KBM-7 (cell line): ENCODE results near the gene INF2.

Source experiments
- DNase-seq: peaks from one replicate; pipeline ENCODE4 v3.0.0-alpha.2; 2015
- in situ Hi-C: fragments of 300-500 bp; cut with MboI; formaldehyde crosslinking; loops from 2 replicates; pipeline ENCODE4 v1.14.3; 2020; ENCODE audit warnings: low sequenced_read_pairs, low pct_unique_long_range_greater_than_20kb, mixed read lengths

INF2 gene

DNA sequence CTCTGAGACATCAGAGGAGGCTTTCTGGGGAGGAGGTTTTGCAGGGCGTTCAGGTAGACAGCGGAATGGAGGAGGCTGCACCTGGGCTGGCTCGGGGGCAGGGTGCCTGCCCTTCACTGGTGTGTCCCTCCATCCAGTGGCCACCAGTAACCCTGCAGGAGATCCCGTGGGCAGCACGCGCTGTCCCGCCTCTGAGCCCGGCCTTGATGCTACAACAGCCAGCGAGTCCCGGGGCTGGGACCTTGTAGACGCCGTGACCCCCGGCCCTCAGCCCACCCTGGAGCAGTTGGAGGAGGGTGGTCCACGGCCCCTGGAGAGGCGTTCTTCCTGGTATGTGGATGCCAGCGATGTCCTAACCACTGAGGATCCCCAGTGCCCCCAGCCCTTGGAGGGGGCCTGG lies 24.6 kb downstream of the INF2 start:
- no peak for DNase-seq
- in situ Hi-C loops: no loop called here

DNA sequence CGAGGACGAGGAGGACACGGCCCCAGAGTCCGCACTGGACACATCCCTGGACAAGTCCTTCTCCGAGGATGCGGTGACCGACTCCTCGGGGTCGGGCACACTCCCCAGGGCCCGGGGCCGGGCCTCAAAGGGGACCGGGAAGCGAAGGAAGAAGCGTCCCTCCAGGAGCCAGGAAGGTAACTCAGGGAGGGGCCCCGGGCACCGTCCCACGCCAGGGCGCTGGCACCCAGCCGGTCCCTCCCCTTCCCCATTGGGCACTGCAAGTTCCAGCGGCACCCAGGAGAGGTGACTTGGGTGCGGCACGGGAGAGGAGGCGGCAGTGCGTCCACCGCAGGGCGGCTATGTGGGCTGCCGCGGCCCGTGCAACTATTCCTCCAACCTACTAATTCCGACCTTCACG lies 25.3 kb downstream of the INF2 start:
- no peak for DNase-seq
- in situ Hi-C loops: no loop called here

DNA sequence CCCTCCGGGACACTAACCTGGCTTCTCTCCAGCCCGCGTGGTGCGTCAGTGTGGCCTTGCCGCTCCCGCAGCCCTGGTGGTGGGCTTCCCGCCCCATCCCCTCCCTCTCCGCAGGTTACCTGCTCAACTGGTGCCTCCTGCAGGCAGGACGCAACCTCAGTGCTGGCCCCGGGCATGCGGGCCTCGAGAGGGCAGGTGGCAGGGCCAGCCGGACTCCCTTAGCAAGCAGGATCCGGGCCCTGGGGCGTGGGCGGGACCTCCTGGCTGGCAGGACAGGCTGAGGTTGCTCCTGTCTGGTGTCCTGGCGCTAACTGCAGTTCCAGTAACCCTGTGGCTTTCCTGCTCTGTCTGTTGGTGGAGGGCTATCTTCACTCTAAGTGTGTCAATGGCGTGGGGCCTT lies 26.0 kb downstream of the INF2 start:
- in situ Hi-C loops: no loop called here
- DNase-seq: no peak

DNA sequence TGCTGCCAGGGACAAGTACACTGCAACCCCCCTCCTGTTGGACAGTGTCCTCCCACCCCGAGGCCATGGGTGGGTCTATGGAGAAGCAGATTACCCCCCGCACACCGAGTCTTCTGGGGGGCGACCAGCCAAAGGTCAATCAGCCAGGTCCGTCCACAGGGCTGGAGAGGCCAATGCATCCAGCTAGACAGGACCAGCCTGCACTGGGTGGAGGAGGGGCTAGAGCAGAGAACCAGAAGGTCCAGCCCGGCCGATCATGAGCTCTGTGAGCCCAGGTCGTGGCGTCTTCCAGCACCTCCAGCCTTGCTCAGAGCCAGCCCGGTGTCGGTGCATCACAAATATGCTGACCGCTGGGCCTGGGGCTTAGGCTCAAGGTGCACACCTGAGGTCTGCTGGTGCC lies 26.5 kb downstream of the INF2 start:
- in situ Hi-C loops: no loop called here
- no peak for DNase-seq

DNA sequence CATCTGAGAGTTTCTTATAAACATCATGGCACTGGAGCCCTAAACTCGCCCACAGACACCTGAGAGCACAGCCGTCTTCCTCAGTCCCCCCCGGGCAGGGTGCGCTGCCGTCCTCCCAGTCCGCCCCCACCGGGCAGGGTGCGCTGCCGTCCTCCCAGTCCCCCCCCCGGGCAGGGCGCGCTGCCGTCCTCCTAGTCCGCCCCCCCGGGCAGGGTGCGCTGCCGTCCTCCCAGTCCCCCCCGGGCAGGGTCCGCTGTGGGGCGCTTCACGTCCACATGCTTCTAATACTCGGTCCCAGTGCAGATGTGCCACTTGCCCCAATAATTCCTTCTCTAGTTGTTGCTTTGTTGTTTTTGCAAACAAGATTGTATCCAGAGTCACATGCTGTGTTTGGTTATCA lies 27.7 kb downstream of the INF2 start:
- DNase-seq: no peak
- in situ Hi-C loops: no loop called here

DNA sequence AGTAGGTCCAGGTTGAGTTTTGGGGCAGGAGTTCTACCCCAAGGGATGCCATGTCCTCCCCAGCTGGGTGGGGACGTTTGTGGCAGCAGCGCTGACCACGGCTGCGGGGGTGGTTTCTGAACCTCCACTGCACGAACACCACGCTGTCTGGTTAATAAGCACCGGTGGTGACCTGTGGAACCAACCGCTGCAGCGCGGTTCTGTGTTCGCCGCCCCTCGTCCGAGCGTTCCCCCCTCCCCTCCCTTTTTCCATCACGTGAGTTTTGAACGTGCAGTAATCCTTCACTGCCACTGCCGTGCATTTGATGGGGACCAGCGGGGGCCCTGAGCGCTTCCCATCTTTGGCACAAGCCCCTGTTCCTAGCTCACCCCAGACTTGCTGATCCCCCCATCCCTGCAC lies 28.2 kb downstream of the INF2 start:
- no peak for DNase-seq
- in situ Hi-C loops: no loop called here

DNA sequence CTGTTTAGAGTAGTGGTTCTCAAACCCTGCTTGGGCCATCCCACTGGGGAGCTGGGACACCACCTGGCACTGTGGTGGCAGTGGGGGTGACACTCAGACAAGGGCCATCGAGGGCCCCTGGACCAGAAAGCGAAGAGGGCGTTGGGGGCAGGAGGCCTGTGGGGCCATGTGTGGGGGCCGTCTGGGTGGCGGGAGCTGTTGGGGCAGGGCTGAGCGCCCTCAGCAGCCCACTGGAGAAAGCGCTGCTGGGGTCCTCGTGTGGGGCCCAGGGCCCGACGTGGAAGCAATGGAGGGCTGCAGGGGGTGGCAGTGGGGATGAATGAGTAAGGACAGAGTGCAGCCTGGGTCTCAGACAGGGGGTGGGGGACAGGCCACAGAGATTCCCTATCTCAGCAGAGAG lies 28.7 kb downstream of the INF2 start:
- in situ Hi-C loops: no loop called here
- DNase-seq: no peak

DNA sequence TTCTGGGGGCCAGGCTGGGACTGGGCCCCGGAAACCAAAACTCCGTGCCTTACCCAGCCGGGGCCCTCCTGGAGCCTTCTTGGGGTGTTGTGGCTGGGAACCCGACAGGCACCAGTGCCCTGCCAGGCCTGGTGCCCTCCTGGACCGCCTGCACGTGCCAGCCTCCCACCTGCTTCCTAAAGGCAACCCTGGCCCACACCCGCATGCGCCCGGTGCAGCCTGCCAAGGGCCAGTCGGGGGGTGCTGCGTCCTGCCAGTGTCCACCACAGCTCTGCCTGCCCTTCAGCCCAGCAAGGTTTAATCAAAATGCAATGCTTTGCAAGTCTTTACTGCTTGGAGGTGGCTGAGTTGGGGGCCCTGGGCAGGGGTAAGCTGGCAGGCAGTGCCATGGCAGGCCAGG lies 29.5 kb downstream of the INF2 start:
- no peak for DNase-seq
- in situ Hi-C loops: no loop called here

DNA sequence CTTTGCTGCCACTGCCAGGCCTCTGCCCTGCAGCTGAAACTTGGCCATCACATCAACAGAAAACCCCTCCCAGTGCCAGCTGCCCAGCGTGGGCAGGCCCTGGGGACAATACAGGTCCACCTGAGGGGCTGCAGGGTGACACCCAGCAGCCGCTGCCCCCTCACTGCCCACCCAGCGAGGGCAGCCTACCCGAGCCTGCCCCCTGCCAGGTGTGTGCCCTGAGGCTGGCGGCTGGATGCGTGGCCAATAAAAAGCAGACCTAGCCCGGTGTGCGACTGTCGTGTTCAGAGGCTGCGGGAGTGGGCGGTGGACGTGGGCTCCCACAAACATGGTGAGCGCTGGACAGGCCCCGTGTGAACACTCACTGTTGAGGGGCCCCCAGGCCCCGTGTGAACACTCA lies 29.9 kb downstream of the INF2 start:
- in situ Hi-C loops: no loop called here
- DNase-seq: no peak

DNA sequence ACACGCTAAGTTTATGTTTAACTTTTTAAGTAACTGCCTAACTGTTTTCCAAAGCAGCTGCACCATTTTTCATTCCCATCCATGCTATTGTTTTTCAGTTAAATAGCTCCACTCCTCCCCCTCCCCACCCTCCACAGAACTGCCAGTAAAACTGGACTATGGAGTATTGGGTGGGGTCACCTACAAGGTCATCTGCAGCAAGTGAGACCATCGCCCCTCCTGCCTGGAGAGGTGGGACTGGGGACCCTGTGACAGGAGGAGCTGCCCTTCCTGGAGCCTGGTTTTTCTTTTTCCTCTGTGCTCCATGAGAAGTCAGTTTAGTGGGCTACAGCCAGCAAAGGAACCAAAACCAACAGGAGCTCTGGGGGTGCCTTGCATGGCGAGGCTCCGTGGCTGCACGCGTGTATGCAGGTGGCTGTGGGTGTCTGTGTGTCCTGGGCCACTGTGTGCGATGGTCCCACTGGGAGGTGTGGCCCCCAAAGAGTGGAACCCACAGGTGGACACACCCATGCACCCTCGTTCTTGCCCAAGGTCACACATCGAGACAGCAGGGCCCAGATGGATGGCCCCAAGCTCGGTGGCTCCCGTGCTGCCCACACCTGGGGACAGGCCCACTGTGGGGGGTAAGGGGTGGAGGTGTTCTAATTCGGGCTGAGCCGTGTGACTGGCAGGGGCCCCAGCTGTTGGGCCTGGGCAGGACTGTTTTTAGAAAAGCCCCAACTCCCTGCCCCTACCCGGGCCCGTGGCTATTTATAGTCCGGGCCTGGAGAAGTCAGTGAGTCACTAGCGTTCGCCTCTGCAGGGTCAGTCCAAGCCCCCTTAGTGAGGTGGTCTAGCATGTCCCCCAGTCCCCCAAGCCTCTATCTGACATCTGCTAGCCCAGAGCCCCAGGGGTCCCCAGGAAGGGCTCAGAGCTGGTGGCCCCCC lies 32.4 kb downstream of the INF2 start:
- in situ Hi-C loops: no loop called here
- no peak for DNase-seq

DNA sequence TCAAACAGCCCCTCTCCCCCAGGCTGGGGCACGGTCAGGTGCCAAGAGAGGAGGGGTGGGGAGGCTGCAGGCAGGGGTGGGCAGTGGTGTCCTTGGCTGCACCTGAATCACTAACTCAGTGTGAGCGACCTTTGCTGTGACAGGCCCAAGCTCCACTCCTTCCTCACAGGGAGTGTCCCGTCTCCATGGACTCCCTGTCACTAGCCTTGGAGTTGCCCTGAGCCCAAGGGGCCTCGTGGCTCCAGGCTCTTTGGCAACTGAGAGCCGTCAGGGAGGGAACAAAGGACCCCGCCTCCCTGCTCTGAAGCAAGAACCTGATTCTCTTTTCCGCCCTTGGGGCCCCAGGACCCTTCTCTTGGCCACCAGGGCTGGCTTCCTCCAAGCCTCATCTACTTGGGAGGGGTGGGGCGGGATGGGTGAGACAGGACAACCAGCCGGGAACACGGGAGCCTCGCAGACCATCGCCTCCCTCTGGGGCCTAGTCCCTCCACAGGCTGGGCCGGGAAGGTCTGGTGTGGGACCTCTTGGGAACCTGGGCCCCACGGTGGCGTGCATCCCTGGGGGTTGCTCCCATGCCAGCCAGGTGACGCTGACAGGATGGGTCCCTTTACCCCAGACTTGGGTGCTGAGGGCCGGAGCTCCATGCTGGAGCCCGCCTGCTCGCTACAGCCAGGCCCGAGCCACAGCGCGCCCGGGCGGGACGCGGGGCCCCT lies 33.7 kb downstream of the INF2 start:
- DNase-seq: no peak
- in situ Hi-C loops: no loop called here

DNA sequence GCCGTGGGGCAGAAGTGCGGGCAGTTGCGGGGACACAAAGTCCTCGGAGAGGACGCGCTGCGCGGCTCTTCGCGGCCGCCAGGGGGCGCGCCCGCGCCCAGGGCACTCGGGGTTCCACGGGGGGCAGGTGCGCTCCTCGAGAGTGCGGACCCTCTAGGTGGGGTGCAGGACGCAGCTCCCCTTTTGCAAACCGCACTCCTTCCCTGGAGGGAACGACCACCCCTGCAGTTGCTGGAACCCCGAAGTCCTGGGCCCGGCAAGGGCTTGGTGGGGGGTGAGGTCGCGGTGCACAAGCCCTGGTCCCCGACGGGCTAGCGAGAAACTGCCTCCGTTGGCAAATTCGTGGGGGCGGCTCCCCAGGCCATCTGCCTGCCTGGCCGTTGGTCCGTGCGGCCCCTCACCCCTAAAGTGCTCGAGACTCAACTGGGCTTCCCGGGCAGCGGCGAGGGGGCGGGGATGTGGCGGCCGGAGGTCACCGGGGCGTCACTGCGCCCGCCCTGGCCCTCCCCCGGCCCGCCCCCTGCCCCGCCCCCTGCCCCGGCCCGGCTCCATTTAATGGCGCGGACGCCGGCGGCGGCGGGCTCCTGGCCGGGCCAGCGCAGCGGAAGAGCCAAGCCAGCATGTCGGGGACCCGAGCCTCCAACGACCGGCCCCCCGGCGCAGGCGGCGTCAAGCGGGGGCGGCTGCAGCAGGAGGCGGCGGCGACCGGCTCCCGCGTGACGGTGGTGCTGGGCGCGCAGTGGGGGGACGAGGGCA lies 34.4 kb downstream of the INF2 start, which contains the start of gene ADSS1:
ADSS1 (plus strand) TSS at position 579 of the 756 bp plus-strand sequence; CDS start at position 621, 42 bp downstream.
- DNase-seq: peak; percentile 69
- in situ Hi-C loops: no loop called here

DNA sequence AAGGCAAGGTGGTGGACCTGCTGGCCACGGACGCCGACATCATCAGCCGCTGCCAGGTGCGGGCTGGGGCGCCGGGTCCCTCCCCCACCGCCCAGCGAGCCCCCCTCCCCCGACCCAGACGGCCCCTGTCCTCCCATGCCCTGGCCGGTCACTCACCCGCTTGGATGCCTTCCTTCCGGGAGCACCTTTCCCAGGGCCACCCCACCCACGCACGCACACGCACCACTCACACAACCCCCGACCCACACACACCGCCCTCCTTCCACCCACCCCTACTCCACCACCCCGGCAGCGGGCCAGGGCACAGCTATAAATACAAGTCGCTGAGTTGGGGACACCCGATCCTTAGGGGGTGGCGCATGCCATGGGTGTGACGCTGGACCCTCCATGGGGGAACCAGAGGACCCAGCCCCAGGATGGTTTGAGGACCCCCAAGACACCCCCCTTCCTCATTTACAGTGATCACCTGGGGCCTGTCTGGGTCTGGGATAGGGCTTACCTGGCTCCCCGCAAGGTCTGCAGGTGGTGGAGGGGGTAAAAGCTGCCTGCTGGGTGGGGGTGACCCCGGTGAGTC lies 35.1 kb downstream of the INF2 start:
- no peak for DNase-seq
- in situ Hi-C loops: no loop called here

DNA sequence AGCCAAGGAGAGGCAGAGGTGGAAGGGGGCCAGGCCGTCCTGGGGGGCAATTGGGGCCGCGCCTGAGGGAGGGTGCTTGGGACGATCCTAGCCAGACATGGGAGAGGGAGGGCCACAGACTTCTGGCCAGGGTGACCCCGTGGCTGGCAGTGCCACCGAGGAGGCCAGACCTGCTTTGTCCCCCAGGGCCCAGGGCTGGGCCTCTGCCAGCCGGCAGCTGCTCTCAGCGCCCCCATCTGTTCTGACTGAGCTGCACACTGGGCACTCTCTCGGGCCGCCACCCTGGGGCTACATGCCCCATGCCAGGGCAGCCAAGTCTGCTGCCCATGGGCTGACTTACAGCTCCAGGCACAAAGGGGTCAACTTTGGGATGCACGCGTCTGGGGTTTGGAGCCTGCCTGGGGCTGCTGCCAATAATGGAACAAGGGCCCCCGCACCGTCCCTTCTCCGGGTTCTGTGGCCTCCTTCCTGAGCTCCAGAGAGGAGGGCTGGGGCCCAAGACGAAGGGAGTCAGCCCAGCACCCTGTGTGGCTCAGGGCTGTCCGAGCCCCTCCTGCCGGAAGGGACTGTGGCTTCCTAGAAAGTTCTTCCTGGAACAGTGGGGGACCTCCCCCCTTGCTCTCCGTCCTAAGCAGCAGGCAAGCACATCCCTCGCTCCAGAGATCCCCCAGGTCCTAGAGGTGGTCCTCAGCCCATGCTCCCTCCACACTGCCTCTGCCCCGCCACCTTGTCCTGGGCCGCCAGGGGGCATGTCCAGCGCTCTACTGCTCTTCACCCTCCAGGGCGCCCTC lies 35.8 kb downstream of the INF2 start:
- in situ Hi-C loops: no loop called here
- DNase-seq: peak; percentile 37

DNA sequence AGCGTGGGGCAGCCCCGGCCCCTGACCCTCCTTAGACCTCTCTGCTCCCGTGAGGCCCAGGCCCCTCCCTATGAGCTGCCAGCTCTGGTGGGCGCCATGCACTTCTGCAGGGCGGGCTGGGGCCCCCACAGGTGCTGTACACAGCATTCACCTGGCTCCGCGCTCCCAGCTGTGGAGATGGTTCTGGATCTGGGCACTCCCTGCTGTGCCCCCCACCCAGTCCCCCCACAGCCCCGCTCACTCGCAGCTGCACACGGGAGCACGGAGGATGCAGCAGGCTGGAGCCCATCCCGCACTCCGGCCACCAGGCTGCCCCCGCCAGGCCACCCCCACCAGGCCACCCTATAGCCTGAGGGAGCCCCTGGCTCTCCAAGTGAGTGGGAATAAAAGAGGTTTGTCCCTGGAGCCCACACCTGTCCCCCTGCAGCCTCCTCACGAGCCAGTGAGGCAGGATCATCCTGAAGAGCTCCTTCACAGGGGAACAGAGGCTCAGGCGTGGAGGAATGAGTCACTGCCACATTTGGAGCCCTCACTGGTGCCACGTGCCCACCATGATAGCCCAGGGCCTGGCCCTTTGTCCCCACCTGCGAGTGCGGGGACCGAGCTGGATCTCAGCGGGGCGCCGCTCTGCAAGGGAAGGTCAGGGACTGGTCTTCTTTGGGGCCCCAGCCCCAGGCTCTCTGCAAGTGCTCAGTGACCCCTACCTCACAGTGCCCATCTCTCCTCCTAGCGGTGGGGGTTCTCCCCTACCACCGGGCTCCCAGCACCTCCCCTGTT lies 36.5 kb downstream of the INF2 start:
- no peak for DNase-seq
- in situ Hi-C loops: no loop called here

DNA sequence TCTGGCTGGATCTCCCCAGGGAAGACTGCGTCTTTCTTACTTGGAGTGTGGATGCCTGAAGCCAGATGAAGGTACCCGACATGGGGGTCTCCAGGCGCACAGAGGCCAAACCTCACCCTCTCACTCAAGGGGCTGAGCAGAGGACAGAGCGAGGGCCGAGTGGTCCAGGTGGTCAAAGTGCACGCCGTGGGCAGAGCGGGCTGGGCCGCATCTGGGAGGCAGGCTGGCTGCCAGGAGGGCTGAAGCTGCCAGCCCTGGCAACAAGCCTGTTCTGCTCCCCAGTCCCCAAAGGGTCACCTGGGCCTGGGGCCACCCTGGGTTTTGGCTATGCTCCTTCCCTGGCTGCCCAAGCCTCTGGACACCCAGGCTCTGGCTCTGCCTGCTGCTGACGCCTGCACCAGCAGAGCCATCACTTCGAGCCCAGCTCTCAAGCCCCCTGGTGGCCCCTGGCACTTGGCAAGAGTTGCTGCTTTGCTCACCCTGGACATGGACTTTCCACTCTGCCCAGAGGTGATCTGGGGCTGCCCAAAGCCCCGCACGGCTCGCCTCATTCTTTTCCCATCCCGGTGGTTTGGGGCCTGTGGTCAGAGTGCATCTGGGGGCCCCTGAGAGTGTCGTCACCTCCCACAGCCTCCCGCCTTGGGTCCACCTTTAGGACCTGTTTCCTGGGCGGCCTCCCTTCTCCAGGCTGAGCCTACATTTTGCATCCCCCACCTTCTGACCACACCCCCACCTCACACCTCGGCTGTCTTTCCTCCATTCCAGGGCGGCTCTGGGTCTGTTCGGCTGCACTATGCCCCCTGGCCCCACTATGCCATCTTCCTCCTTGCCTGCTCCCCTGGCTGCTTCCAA lies 37.4 kb downstream of the INF2 start:
- in situ Hi-C loops: no loop called here
- no peak for DNase-seq

DNA sequence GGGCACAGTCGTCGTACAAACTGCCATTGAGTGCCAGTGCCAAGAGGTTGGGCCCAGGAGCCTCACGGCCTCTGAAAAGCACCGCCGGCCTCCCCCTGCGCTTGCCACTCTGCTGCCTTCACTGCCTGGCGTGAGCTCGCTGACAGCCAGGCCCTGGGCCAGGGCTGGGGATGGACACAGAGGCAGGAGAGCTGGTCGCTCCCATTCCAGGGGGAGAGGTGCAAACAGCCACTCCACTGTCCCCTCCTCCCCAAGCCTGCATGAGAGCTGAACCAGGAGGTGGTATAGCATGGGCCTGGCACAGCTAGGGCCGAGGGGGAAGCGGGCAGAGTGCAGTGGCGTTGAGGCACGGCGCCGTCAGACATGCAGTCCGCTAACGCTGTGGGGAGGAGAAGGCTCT lies 39.2 kb downstream of the INF2 start:
- DNase-seq: no peak
- in situ Hi-C loops: no loop called here
